Measurements from ENCODE around the gene HAND1.

Gene HAND1

GRCh38 chr5:154449786-154450185, 28.2 kb downstream of the HAND1 start:
- DNase-seq = no peak

GRCh38 chr5:154447089-154447725, 30.8 kb downstream of the HAND1 start:
- DNase-seq = no peak

DNA sequence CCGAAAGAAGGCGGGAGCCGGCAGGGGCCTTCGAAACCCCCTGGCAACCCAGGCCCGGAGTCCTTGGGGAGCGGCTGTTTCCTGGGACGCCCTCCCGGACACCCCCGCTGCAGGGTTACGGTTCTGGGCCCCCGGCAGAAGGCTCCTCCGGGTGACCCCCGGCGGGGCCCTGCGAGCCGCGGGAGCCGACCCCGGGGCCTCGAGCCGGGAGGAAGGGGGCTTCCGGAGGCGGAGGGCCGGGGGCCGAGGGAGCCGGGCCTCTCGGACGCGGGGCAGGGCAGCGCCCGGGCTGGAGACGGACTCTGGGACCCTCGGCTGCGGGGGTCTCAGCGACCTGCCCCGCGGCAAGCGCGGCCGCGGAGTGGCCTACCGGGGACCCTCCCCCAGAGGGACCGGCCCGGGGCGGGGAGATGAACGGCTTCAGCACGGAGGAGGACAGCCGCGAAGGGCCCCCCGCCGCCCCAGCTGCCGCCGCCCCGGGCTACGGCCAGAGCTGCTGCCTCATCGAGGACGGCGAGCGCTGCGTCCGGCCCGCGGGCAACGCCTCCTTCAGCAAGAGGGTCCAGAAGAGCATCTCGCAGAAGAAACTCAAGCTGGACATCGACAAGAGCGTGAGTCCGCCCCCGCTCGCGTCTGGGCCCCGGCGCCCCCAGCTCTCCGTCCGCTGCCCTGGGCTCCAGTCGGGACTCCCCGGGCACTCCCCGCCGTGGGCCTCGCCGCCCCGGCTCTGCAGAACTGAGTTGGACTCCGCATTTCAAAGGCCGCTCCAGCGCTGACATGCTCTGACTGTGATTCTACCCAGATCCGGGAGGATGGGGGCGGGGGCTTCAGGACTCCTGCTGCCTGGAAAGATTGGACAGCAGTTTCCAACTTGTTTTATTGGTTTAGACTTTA, 31.6 kb downstream of the HAND1 start:
- peak; percentile 24 to 27 for DNase-seq

- peak; percentile 92 for DNase-seq
Measured at GRCh38 chr5:154445422-154446194, 32.4 kb downstream of the HAND1 start, which contains the start of gene SAP30L. SAP30L (plus strand) TSS chr5:154445997; CDS start chr5:154446605, 608 bp downstream.

DNA sequence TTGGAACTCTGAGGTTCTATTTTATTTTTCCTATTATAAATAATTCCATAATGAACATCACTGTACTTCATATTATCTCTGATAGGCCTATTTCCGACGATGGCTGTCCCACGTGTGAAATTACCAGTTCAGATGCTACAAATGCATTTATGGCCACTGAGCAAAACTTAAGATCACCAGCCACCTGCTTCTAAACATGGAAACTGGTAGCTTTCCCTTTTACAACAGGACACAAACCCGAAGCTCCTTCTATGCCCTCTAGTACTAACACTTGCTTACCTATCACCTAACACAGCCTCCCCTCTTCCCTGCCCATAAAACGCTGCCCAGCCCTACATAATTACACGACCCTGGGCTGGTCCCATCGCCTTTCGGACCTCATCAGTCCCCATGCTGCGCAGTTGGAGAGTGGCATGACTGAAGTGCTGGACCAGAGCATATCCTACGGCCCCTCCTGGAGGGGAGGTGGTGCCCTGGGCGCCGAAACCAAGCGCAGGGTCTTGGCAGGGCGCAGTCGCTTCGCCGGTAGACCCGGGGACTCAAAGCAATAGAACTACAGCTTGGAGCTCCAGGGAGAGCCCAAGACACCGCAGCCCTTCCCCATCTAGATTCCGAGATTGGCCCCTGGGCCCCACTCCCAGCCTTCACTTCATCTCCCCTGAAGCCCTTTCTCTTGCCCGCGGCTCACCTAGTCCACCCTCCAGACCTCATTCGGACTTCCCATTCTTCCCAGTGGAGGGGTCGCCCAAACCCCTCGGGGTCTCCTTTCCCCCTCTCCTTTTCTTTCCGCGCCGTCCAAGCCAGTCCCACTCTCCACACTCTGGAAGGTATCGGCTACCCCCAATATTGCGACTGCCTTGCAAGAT, 33.2 kb downstream of the HAND1 start:
- no peak for DNase-seq

DNA sequence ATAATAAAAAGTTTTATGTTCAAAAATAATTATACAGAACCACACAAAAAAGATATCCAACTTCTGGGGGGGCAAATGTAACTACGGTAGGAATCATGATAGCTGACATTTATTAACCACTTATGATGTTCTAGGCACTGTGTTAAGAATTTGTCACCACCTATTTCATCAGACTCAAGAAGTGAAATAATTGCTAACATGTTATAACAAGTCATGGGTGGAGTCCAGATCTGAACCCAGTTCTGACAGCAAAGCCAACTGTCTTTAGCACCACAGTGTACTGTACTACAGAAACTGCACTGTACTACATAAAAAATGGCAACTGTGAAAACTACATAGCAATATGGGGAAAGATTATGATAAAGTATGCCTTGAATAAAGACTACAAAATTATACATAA, 35.2 kb downstream of the HAND1 start:
- DNase-seq = no peak

GRCh38 chr5:154440540-154440939, 37.5 kb downstream of the HAND1 start:
- DNase-seq = no peak

- DNase-seq = no peak
Measured at GRCh38 chr5:154437281-154437965, 40.6 kb downstream of the HAND1 start.

- no peak for DNase-seq
Measured at GRCh38 chr5:154435226-154435625, 42.8 kb downstream of the HAND1 start.

DNA sequence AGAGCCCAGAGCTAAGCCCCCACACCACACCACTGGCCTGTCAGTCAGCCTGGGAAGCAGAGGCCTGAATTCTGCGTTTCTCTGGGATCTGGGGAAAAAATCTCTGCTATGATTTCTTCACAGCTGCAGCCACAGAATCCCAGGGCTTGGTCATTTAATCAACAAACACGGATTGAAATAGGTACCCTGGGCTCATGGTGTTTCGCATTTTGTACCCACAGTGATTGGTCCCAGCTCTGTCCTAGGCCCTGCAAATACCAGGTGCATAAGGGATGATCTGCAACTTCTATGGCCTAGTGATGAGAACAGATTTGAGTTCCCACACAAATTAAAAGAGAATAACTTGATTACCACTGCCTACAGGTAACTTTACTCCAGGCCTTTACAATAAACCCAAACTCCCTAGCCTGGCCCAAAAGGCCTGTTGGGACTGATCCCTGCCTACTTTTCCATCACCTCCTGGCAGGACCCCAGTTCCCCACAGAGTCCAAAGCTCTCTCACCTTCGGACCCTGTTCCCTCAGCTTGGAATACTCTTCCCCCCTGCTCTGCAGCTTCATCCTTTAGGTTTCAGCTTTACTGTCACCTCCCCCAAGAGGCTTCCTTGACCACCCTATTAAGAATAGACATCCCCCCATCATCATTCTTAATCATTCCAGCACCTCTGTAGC, 46.9 kb downstream of the HAND1 start:
- DNase-seq = no peak

DNA sequence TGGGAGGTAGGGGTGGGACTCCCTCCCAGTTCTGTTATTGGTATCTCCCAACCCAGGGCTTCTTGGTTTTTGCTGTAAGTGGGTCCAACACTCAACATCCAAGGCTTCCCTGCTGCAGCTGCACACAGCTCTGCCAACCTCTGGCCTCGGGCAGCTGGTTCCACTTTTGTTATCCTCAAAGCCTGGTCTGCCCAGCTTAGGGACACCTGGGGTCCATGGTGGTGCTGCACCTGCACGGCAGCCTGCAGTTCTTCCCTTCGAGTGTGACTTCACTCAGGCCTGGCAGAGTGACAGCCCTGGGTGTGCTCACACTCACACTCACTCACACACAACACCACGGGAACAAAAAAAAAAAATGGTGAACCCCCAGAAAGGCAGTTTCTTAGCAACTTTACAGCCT, 47.6 kb downstream of the HAND1 start:
- DNase-seq = no peak

DNA sequence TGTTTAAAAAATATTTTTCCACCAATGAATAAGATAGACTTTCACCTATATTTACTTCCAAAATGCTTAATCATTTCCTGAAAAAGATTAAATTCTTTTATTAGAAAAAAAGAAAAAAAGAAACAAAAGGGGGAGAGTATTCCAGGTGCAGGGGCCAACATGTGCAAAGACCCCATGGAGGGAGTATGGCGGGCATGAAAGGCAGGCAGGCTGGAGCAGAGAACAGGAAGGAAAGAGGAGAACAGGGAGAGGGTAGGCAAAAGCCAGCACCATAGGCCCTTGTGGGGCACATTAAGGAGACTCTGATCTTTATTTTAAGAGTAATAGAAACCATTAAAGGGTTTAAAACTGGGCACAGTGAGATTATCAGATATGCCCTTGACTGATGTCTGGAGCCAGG, 48.7 kb downstream of the HAND1 start:
- no peak for DNase-seq

DNA sequence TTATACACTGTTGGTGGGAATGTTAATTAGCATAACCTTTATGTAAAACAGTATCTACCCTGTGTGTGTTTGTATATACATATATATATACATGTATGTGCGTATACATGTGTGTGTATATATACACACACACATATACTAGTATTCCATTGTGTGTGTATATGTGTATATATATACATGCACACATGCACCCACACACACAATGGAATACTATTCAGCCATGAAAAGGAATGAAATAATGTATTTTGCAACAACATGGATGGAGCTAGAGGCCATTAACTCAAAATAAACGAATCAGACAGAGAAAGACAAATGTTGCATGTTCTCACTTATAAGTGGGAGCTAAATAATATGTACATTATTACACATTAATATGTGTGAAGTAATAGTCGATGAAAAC, 49.8 kb downstream of the HAND1 start:
- no peak for DNase-seq

All from activated CD4-positive, alpha-beta T cell treated with anti-CD3 and anti-CD28 coated beads, Interleukin-2, amount 50 U/mL, for 4 hours (primary cell).